OCI-LY7 (cell line): ENCODE measurements around the gene CENPV. TPM values are rescaled to one million over a fixed set of nuclear protein-coding genes. Genes with fewer than 3 reads are reported as not detected.

Experiments used
- BruUV-seq: library from RNA; stranded (reverse); fragments of 400-500 nt; replicated peaks from 2 replicates; lab custom pipeline; 2021; lab: Mats Ljungman, UMichigan
- CTCF ChIA-PET: fragments of 300-600 bp; sonication (Branson Sonifier 250); formaldehyde crosslinking; loops from one replicate; lab custom pipeline; 2022; ENCODE audit warnings: antibody characterized with exemption; ENCODE audit not compliant: unreplicated experiment; lab: Charles Lee
- POLR2A ChIA-PET: fragments of 300-600 bp; sonication (Branson Sonifier 250); formaldehyde crosslinking; loops from one replicate; lab custom pipeline; 2022; ENCODE audit warnings: antibody characterized with exemption; lab: Charles Lee
- DNase-seq: peaks from one replicate; pipeline ENCODE4 v3.0.0-alpha.2; 2015; ENCODE audit warnings: low spot score
- H2AFZ ChIP-seq: fragments of 200-600 bp; sonication (generic), shearing (Covaris generic); 2 replicates; pipeline ENCODE4 v1.6.1; 2014; ENCODE audit warnings: mild to moderate bottlenecking, antibody characterized with exemption, low read length, moderate library complexity
- H3K27ac ChIP-seq: fragments of 200-600 bp; sonication (generic); 2 replicates; pipeline ENCODE4 v1.5.1; 2014; ENCODE audit warnings: mixed run types, low read depth, mild to moderate bottlenecking, moderate library complexity, low read length, inconsistent platforms; ENCODE audit not compliant: poor library complexity, severe bottlenecking
- H3K36me3 ChIP-seq: fragments of 200-600 bp; sonication (generic); 2 replicates; pipeline ENCODE4 v1.6.1; 2014; ENCODE audit warnings: mild to moderate bottlenecking, antibody characterized with exemption, low read length, moderate library complexity, mixed read lengths; ENCODE audit not compliant: insufficient read depth
- H3K4me1 ChIP-seq: fragments of 200-600 bp; sonication (generic); 2 replicates; pipeline ENCODE4 v1.5.1; 2014; ENCODE audit warnings: mild to moderate bottlenecking, low read length; ENCODE audit not compliant: insufficient read depth, poor library complexity, severe bottlenecking
- H3K4me2 ChIP-seq: fragments of 200-600 bp; sonication (generic); 2 replicates; pipeline ENCODE4 v1.6.1; 2014; ENCODE audit warnings: mild to moderate bottlenecking, low read length
- H3K4me3 ChIP-seq: fragments of 200-600 bp; sonication (generic); 2 replicates; pipeline ENCODE4 v1.5.1; 2014; ENCODE audit warnings: mild to moderate bottlenecking, low read depth, low read length; ENCODE audit not compliant: poor library complexity, severe bottlenecking
- H3K79me2 ChIP-seq: fragments of 200-600 bp; sonication (generic); 2 replicates; pipeline ENCODE4 v1.6.1; 2016; ENCODE audit warnings: low read depth, mild to moderate bottlenecking, low read length, moderate library complexity, mixed read lengths; ENCODE audit not compliant: insufficient read depth
- H3K9me2 ChIP-seq: fragments of 200-600 bp; sonication (generic); 2 replicates; pipeline ENCODE4 v1.6.1; 2016; ENCODE audit warnings: mild to moderate bottlenecking, low read length, mixed read lengths; ENCODE audit not compliant: insufficient read depth
- H3K9me3 ChIP-seq: fragments of 200-600 bp; sonication (generic); 2 replicates; pipeline ENCODE4 v1.6.1; 2014; ENCODE audit warnings: mild to moderate bottlenecking, mixed run types, low read length, mixed read lengths
- H4K20me1 ChIP-seq: fragments of 200-600 bp; sonication (generic); 2 replicates; pipeline ENCODE4 v1.6.1; 2014; ENCODE audit warnings: mild to moderate bottlenecking, antibody characterized with exemption, low read length, moderate library complexity, mixed read lengths; ENCODE audit not compliant: insufficient read depth
- CTCF ChIP-seq: fragments of 200-600 bp; sonication (generic); conservative IDR thresholded peaks from 2 replicates; pipeline ENCODE4 v1.5.1; 2014; ENCODE audit warnings: mild to moderate bottlenecking, antibody characterized with exemption, low read length, moderate library complexity, mixed read lengths
- EZH2phosphoT487 ChIP-seq: fragments of 200-600 bp; sonication (generic); IDR thresholded peaks from 2 replicates; pipeline ENCODE4 v1.6.1; 2018; ENCODE audit warnings: low read depth, borderline replicate concordance, mild to moderate bottlenecking, mixed run types, antibody characterized with exemption, low read length, moderate library complexity, mixed read lengths
- intact Hi-C: fragments of 100-400 bp; cut with micrococcal nuclease; formaldehyde crosslinking; loops from one replicate; pipeline ENCODE4 v1.10.0; 2022; ENCODE audit not compliant: unreplicated experiment
- total RNA-seq, 2 experiments: library from RNA; depleted of rRNA in 1 of 2; stranded (reverse); fragments of >200 nt in 1 of 2; shearing (Covaris generic) in 1 of 2; gene quantifications; 2 replicates each; pipeline ENCODE4 v1.2.3, GENCODE V29; 2014 to 2022

The CENPV gene
- total RNA-seq, 2 experiments from 2014 or later: 77.3 to 78.8 TPM

- Histone ChIP-seq H3K27ac (no peak overlapping the region), H2AFZ (no peak overlapping the region), H3K36me3 (peaks cover 30% of the 10 kb centered on the region), H3K4me1 (peaks cover 25% of the 10 kb centered on the region), H3K9me3 (no peaks in the 10 kb centered on the region), H3K79me2 (peaks cover 33% of the 10 kb centered on the region), H3K9me2 (no peaks in the 10 kb centered on the region), H3K4me3 (no peak overlapping the region), H4K20me1 (peaks cover 14% of the 10 kb centered on the region; the same call in 1 of the 2 replicates), H3K4me2 (no peak overlapping the region)
- DNase-seq: no peak
- TF ChIP-seq EZH2phosphoT487 (no peak), CTCF (no peak)
- ChIA-PET POLR2A (no interaction called here), CTCF (no interaction called here)
- BruUV-seq: no TSS peak
- intact Hi-C loops: loop anchor here (2.0 kb wide), 3 partner anchors 27 to 163 kb away; partner anchors contain the start of genes CENPV and PIGL
Measured at GRCh38 chr17:16379654-16380053, 26.4 kb upstream of the CENPV start.

GRCh38 chr17:16378636-16379282 is 25.5 kb upstream of the CENPV start:
- peaks cover 24% of the 10 kb centered on the region for H3K36me3 ChIP-seq
- ChIA-PET POLR2A (interaction anchor here (0.6 to 0.7 kb wide), 3 partner anchors 9 to 39 kb away, joined by 3 to 8 read pairs (median 3); no protein-coding TSS in a partner anchor), CTCF (interaction anchor here (0.6 to 1.7 kb wide), 2 partner anchors 15 to 152 kb away, joined by 3 read pairs; no protein-coding TSS in a partner anchor)
- intact Hi-C loops: no loop called here
- no peak for TF ChIP-seq CTCF
- no peak for TF ChIP-seq EZH2phosphoT487
- no peaks in the 10 kb centered on the region for H3K9me3 ChIP-seq
- no peak overlapping the region for H3K4me2 ChIP-seq
- no peak overlapping the region for H3K27ac ChIP-seq
- H3K9me2 ChIP-seq: no peaks in the 10 kb centered on the region
- no peak overlapping the region for H3K4me3 ChIP-seq
- no TSS peak for BruUV-seq
- DNase-seq: no peak
- no peak overlapping the region for H2AFZ ChIP-seq
- peaks cover 27% of the 10 kb centered on the region for H3K79me2 ChIP-seq
- H4K20me1 ChIP-seq: peaks cover 14% of the 10 kb centered on the region; the same call in 1 of the 2 replicates
- H3K4me1 ChIP-seq: peaks cover 16% of the 10 kb centered on the region

- CTCF ChIA-PET: interaction anchor here (0.6 to 1.7 kb wide), 2 partner anchors 14 to 153 kb away, joined by 3 read pairs; no protein-coding TSS in a partner anchor
- H3K4me2 ChIP-seq: no peak overlapping the region
- no TSS peak for BruUV-seq
Measured at GRCh38 chr17:16377941-16378341, 24.7 kb upstream of the CENPV start.

More at GRCh38 chr17:16377941-16378341, 24.7 kb upstream of the CENPV start:
- Histone ChIP-seq H3K27ac (no peak overlapping the region), H2AFZ (no peak overlapping the region), H3K4me3 (no peak overlapping the region), H3K9me2 (no peaks in the 10 kb centered on the region), H3K79me2 (peaks cover 19% of the 10 kb centered on the region), H3K9me3 (no peaks in the 10 kb centered on the region), H3K36me3 (peaks cover 16% of the 10 kb centered on the region), H3K4me1 (peaks cover 8% of the 10 kb centered on the region), H4K20me1 (peaks cover 8% of the 10 kb centered on the region; the same call in 1 of the 2 replicates)
- no peak for DNase-seq
- TF ChIP-seq CTCF: no peak
- no peak for TF ChIP-seq EZH2phosphoT487
- intact Hi-C loops: no loop called here
- POLR2A ChIA-PET: interaction anchor here (0.7 to 1.0 kb wide), 3 partner anchors 8 to 25 kb away, joined by 3 to 8 read pairs (median 3); no protein-coding TSS in a partner anchor
